HepG2 (cell line): ENCODE measurements around the gene SP6. TPM values are rescaled to one million over a fixed set of nuclear protein-coding genes. Genes with fewer than 3 reads are reported as not detected.

Source experiments
- AHDC1 ChIP-seq: sonication (generic); formaldehyde crosslinking; IDR thresholded peaks from 2 replicates; pipeline ENCODE4 v1.5.1; 2020; ENCODE audit warnings: mild to moderate bottlenecking, missing genetic modification reagents, borderline replicate concordance
- MAFF ChIP-seq: IDR thresholded peaks from 2 replicates; pipeline ENCODE4 v1.6.1; 2011; ENCODE audit warnings: low read depth, low read length, improper control_type of control experiment
- RAD21 ChIP-seq: fragments of 450-650 bp; formaldehyde crosslinking; IDR thresholded peaks from 2 replicates; pipeline ENCODE4 v1.5.0; 2020; ENCODE audit warnings: mild to moderate bottlenecking
- RFXANK ChIP-seq: IDR thresholded peaks from 2 replicates; pipeline ENCODE4 v1.6.1; 2016
- ZBTB46 ChIP-seq: sonication (generic); formaldehyde crosslinking; IDR thresholded peaks from 2 replicates; pipeline ENCODE4 v1.4.0; 2020; ENCODE audit warnings: mild to moderate bottlenecking, missing genetic modification reagents, borderline replicate concordance
- ZNF207 ChIP-seq: fragments of 450-650 bp; IDR thresholded peaks from 2 replicates; pipeline ENCODE4 v1.6.1; 2016; ENCODE audit warnings: antibody characterized with exemption, borderline replicate concordance
- ZNF550 ChIP-seq: sonication (generic); formaldehyde crosslinking; IDR thresholded peaks from 2 replicates; pipeline ENCODE4 v1.4.0; 2020; ENCODE audit warnings: mild to moderate bottlenecking, missing genetic modification reagents, borderline replicate concordance
- ZNF558 ChIP-seq: sonication (generic); formaldehyde crosslinking; IDR thresholded peaks from 2 replicates; pipeline ENCODE4 v1.9.0; 2022; ENCODE audit warnings: mild to moderate bottlenecking, missing genetic modification reagents, borderline replicate concordance
- ZNF564 ChIP-seq: sonication (generic); formaldehyde crosslinking; IDR thresholded peaks from 2 replicates; pipeline ENCODE4 v1.8.1; 2023; ENCODE audit warnings: mild to moderate bottlenecking, missing genetic modification reagents
- ZNF670 ChIP-seq: sonication (generic); formaldehyde crosslinking; IDR thresholded peaks from 2 replicates; pipeline ENCODE4 v1.8.0; 2022; ENCODE audit warnings: mild to moderate bottlenecking, missing genetic modification reagents, borderline replicate concordance
- ZNF672 ChIP-seq: sonication (generic); formaldehyde crosslinking; IDR thresholded peaks from 2 replicates; pipeline ENCODE4 v1.8.1; 2022; ENCODE audit warnings: missing genetic modification reagents
- polyA plus RNA-seq, 8 experiments: library from polyadenylated mRNA; depleted of rRNA in 3 of 8; stranded (reverse) in 7 of 8; unstranded in 1 of 8; fragments of >200 nt; fragmentation: Illumina TruSeq in 4 of 8; extraction: Trizol in 4 of 8; gene quantifications; 2 replicates each; pipeline versions ENCODE4 v1.2.1 to v1.2.3, GENCODE V29; 2011 to 2016; ENCODE audit warnings: low read depth in 4 of 8, missing spikeins in 1 of 8, mixed read lengths in 1 of 8; ENCODE audit not compliant: insufficient read depth in 1 of 8
- total RNA-seq, 5 experiments: library from RNA; depleted of rRNA; stranded (reverse); fragments of >200 nt; fragmentation: Illumina TruSeq; extraction: Trizol; gene quantifications; 2 replicates each; pipeline ENCODE4 v1.2.3, GENCODE V29; 2016; ENCODE audit warnings: low read depth in 1 of 5
- TF ChIP-seq, protein P1 (sequence below): sonication (generic); formaldehyde crosslinking; IDR thresholded peaks from 2 replicates; pipeline ENCODE4 v1.4.0; 2020; ENCODE audit warnings: mild to moderate bottlenecking, missing genetic modification reagents
- TF ChIP-seq, protein P2 (sequence below): sonication (generic); formaldehyde crosslinking; IDR thresholded peaks from 2 replicates; pipeline ENCODE4 v1.8.0; 2022; ENCODE audit warnings: low read depth, missing genetic modification reagents

The SP6 gene
- total and polyA plus RNA-seq, 2 of the 13 experiments (the other 11 are each of a cell fraction or from before 2014, with no cell fraction given) = 0.07 TPM

DNA sequence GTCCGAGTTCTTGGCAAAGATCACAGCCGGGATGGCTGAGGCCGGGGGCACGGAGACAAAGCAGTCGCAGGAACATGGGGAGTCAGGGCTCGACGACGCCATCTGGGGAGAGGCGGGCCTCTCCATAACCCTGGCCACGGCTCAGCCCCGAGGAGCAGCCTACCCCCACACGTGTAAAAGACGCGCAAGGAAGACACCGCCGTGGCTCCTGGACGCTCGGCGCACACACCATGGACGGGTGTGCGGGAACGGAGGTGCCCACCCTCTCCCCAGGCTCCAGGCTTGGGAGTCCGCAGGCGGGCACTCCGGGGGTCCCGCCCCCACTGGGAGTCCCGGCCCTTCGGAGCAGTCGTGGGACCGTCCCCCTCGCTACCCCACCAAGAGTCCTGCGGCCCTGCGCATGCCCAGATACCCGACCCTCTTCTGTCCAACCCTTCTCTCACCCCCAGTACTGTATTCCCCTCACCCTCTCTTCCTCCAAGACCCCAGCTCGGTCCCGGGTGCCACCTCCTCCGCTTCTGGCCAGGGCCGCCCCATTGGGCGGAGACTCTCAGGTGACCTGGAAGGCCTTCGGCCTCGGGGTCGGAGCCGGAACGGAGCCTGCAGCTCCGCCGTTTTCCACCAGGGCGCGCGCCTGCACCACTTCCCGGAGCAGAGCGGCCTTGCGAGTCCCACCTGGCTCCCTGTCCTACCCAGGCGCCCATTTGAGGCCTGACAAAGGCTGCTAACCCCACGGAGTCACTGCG lies 10.0 kb downstream of the SP6 start, which contains the start of gene SCRN2 (continued):
- TF ChIP-seq ZBTB46 (no peak; the same call in 1 of the 2 replicates), ZNF564 (CRISPR knock-in tag) (peak; percentile 72; the same call in 1 of the 2 replicates), ZNF558 (CRISPR knock-in tag) (no peak), ZNF670 (CRISPR knock-in tag) (peak; percentile 68; the same call in 1 of the 2 replicates), ZNF672 (CRISPR knock-in tag) (no peak), AHDC1 (CRISPR knock-in tag) (peak; percentile 74), RFXANK (CRISPR knock-in tag) (peak; percentile 81; the same call in 1 of the 2 replicates), RAD21 (CRISPR knock-in tag) (peak; percentile 99), ZNF550 (CRISPR knock-in tag) (peak; percentile 16; the same call in 1 of the 2 replicates), MAFF (no peak), ZNF207 (no peak)
- TF ChIP-seq, protein P1, sequence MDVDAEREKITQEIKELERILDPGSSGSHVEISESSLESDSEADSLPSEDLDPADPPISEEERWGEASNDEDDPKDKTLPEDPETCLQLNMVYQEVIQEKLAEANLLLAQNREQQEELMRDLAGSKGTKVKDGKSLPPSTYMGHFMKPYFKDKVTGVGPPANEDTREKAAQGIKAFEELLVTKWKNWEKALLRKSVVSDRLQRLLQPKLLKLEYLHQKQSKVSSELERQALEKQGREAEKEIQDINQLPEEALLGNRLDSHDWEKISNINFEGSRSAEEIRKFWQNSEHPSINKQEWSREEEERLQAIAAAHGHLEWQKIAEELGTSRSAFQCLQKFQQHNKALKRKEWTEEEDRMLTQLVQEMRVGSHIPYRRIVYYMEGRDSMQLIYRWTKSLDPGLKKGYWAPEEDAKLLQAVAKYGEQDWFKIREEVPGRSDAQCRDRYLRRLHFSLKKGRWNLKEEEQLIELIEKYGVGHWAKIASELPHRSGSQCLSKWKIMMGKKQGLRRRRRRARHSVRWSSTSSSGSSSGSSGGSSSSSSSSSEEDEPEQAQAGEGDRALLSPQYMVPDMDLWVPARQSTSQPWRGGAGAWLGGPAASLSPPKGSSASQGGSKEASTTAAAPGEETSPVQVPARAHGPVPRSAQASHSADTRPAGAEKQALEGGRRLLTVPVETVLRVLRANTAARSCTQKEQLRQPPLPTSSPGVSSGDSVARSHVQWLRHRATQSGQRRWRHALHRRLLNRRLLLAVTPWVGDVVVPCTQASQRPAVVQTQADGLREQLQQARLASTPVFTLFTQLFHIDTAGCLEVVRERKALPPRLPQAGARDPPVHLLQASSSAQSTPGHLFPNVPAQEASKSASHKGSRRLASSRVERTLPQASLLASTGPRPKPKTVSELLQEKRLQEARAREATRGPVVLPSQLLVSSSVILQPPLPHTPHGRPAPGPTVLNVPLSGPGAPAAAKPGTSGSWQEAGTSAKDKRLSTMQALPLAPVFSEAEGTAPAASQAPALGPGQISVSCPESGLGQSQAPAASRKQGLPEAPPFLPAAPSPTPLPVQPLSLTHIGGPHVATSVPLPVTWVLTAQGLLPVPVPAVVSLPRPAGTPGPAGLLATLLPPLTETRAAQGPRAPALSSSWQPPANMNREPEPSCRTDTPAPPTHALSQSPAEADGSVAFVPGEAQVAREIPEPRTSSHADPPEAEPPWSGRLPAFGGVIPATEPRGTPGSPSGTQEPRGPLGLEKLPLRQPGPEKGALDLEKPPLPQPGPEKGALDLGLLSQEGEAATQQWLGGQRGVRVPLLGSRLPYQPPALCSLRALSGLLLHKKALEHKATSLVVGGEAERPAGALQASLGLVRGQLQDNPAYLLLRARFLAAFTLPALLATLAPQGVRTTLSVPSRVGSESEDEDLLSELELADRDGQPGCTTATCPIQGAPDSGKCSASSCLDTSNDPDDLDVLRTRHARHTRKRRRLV = peak; percentile 94
- TF ChIP-seq, protein P2, sequence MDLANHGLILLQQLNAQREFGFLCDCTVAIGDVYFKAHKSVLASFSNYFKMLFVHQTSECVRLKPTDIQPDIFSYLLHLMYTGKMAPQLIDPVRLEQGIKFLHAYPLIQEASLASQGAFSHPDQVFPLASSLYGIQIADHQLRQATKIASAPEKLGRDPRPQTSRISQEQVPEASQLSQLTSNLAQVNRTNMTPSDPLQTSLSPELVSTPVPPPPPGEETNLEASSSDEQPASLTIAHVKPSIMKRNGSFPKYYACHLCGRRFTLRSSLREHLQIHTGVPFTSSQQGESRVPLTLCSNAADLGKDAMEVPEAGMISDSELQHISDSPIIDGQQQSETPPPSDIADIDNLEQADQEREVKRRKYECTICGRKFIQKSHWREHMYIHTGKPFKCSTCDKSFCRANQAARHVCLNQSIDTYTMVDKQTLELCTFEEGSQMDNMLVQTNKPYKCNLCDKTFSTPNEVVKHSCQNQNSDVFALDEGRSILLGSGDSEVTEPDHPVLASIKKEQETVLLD (CRISPR knock-in tag) = no peak
